ENCODE measurements around the gene CAMTA1. TPM values are rescaled to one million over a fixed set of nuclear protein-coding genes. Genes with fewer than 3 reads are reported as not detected.
A peak's percentile ranks its signal among the peaks of the same experiment; 100 is the strongest.

CAMTA1 gene
- polyA plus RNA-seq, 1 donor (not counting 4 experiments of a cell fraction or from before 2014, with no cell fraction given), result 51.4 TPM

DNA sequence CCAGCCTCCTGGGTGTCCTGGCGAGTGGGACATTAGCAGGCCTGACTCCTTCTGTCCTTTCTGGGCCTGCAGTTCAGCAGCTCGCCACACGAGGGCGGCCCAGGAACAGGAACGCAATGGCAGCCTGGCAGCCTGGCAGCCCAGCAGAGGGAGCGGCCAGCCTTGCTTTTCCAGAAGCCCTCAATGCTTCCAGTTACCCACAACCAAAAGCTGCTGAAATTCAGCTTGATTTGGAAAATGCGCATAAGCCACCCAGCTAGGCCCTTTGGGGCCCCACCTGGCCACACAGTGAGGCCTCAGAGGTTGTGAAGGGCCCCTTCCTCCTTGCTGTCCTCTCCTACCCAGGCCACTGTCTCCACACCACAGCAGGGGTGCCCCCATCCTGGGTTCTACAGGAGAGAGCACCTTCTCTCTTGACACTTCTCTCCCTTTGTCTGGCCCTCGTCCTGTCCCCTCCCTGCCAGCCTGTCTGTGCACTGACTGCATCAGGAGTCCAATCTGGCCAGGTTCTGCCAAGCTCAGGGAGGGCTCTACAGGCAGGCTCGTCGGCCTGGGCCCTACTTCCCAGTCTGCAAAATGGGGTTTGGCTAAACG is 882.5 kb downstream of the CAMTA1 start:
- Histone ChIP-seq H3K36me3 (ENCODE audit: control insufficient read depth in 2 of 2, extremely low read depth in 1 of 2, insufficient read depth in 2 of 2, low read length in 2 of 2) (no peaks in the 10 kb centered on the region), H3K79me2 (ENCODE audit: control insufficient read depth, insufficient read depth, low read length) (no peaks in the 10 kb centered on the region), H3K4me1 (ENCODE audit: control insufficient read depth, extremely low read depth, insufficient read depth, low read length) (no peaks in the 10 kb centered on the region), H3K27me3 (ENCODE audit: control insufficient read depth, extremely low read depth, insufficient read depth, low read length) (no peaks in the 10 kb centered on the region), H4K20me1 (ENCODE audit: control insufficient read depth, extremely low read depth, insufficient read depth, low read length) (no peaks in the 10 kb centered on the region), H3K4me2 (ENCODE audit: control insufficient read depth, extremely low read depth, insufficient read depth, low read depth, low read length) (no peak overlapping the region), H2AFZ (ENCODE audit: control insufficient read depth, low read length) (peak overlapping the region; percentile 78), H3K9ac (ENCODE audit: control insufficient read depth, extremely low read depth, insufficient read depth, low read length) (no peak overlapping the region), H3K9me3 (ENCODE audit: control insufficient read depth, low read depth, low read length) (no peaks in the 10 kb centered on the region), H3K27ac (ENCODE audit: control insufficient read depth, insufficient read depth, low read length) (no peak overlapping the region), H3K4me3 (ENCODE audit: control insufficient read depth in 2 of 3, extremely low read depth in 1 of 3, insufficient read depth in 2 of 3, low read depth in 1 of 3, low read length in 3 of 3) (no peak overlapping the region), H3K9me1 (ENCODE audit: control insufficient read depth, extremely low read depth, insufficient read depth, low read length) (no peaks in the 10 kb centered on the region)
- peak; percentile 19 for DNase-seq (ENCODE audit: low read depth, low spot score)
- TF ChIP-seq, protein P1, sequence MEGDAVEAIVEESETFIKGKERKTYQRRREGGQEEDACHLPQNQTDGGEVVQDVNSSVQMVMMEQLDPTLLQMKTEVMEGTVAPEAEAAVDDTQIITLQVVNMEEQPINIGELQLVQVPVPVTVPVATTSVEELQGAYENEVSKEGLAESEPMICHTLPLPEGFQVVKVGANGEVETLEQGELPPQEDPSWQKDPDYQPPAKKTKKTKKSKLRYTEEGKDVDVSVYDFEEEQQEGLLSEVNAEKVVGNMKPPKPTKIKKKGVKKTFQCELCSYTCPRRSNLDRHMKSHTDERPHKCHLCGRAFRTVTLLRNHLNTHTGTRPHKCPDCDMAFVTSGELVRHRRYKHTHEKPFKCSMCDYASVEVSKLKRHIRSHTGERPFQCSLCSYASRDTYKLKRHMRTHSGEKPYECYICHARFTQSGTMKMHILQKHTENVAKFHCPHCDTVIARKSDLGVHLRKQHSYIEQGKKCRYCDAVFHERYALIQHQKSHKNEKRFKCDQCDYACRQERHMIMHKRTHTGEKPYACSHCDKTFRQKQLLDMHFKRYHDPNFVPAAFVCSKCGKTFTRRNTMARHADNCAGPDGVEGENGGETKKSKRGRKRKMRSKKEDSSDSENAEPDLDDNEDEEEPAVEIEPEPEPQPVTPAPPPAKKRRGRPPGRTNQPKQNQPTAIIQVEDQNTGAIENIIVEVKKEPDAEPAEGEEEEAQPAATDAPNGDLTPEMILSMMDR (optimal IDR thresholded peaks at IDR 0.05 in 1 of 3, IDR thresholded peaks at IDR 0.05 in 1 of 3, conservative IDR thresholded peaks at IDR 0.05 in 1 of 3; ENCODE audit: extremely low read depth in 1 of 3, insufficient read depth in 2 of 3, low read length in 3 of 3), result peak; percentile 99 to 100 (median 100)
- TF ChIP-seq EZH2 (IDR thresholded peaks at IDR 0.05; ENCODE audit: low read length), result no peak
- peak; percentile 67 for FAIRE-seq
- dilution Hi-C loops (cut with MboI; ENCODE audit: extremely low pct_ligation_motif_present, low sequenced_read_pairs), result no loop called here

DNA sequence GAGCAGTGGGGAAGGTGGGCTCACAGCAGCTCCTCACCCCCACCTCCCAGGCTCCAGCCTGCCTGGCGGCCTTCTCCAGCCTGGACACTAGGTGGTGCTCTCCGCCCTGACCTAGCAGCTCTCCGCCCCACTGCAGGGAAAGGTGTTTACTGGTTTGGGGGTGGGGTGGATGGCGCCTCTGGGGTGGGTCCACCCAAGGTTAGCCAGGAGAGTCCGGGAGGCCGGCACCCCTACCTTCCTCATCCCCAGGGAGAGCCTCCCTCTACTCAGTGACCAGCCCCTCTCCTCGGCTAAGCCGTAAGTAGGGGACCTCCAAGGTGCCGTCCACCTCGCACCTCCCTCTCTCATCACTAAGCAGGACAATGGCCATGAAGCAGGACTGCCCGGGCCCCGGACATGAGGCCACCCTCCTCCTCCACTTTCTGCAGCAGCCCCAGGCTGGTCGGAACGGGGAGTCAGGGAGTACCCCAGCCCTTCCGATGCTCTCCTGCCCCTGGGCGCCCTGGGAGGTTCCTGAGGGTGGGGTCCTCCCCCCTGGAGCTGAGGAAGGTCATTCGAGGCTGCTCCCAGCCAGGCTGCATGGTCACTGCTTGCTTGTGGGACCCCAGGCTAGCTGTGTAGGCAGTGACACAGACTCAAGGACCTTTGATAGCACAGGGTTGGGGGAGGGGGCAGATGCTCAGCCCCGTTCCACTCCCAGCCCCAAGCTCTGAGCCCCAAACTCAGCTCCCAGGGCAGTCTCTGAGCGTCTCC is 884.5 kb downstream of the CAMTA1 start:
- H3K4me2 ChIP-seq (ENCODE audit: control insufficient read depth, extremely low read depth, insufficient read depth, low read depth, low read length), result peak overlapping the region; percentile 41
- H3K4me1 ChIP-seq (ENCODE audit: control insufficient read depth, extremely low read depth, insufficient read depth, low read length), result no peaks in the 10 kb centered on the region
- no peaks in the 10 kb centered on the region for H3K9me3 ChIP-seq (ENCODE audit: control insufficient read depth, low read depth, low read length)
- H3K4me3 ChIP-seq (ENCODE audit: control insufficient read depth in 2 of 3, extremely low read depth in 1 of 3, insufficient read depth in 2 of 3, low read depth in 1 of 3, low read length in 3 of 3), result peak overlapping the region in 1 of 3 experiments; percentile 11
- no peaks in the 10 kb centered on the region for H3K79me2 ChIP-seq (ENCODE audit: control insufficient read depth, insufficient read depth, low read length)
- peak overlapping the region; percentile 40 for H2AFZ ChIP-seq (ENCODE audit: control insufficient read depth, low read length)
- peaks cover 5% of the 10 kb centered on the region for H3K27me3 ChIP-seq (ENCODE audit: control insufficient read depth, extremely low read depth, insufficient read depth, low read length)
- no peaks in the 10 kb centered on the region for H3K9me1 ChIP-seq (ENCODE audit: control insufficient read depth, extremely low read depth, insufficient read depth, low read length)
- TF ChIP-seq, protein P1 (optimal IDR thresholded peaks at IDR 0.05 in 1 of 3, IDR thresholded peaks at IDR 0.05 in 1 of 3, conservative IDR thresholded peaks at IDR 0.05 in 1 of 3; ENCODE audit: extremely low read depth in 1 of 3, insufficient read depth in 2 of 3, low read length in 3 of 3), result peak; percentile 69 to 98 (median 92)
- no peak for TF ChIP-seq EZH2 (IDR thresholded peaks at IDR 0.05; ENCODE audit: low read length)
- dilution Hi-C loops (cut with MboI; ENCODE audit: extremely low pct_ligation_motif_present, low sequenced_read_pairs), result no loop called here
- FAIRE-seq, result no peak
- no peak for DNase-seq (ENCODE audit: low read depth, low spot score)
- H3K27ac ChIP-seq (ENCODE audit: control insufficient read depth, insufficient read depth, low read length), result no peak overlapping the region
- H4K20me1 ChIP-seq (ENCODE audit: control insufficient read depth, extremely low read depth, insufficient read depth, low read length), result no peaks in the 10 kb centered on the region
- no peaks in the 10 kb centered on the region for H3K36me3 ChIP-seq (ENCODE audit: control insufficient read depth in 2 of 2, extremely low read depth in 1 of 2, insufficient read depth in 2 of 2, low read length in 2 of 2)
- no peak overlapping the region for H3K9ac ChIP-seq (ENCODE audit: control insufficient read depth, extremely low read depth, insufficient read depth, low read length)

Measured in keratinocyte (primary cell).